Measurements from ENCODE around the gene RBL2.

- TF ChIP-seq CTCF (IDR thresholded peaks at IDR 0.05 in 8 of 11, conservative IDR thresholded peaks at IDR 0.05 in 3 of 11): no peak
- no peak for TF ChIP-seq POLR2AphosphoS5 (IDR thresholded peaks at IDR 0.05)
Measured at GRCh38 chr16:53537626-53538025, 103.4 kb downstream of the RBL2 start.
